ENCODE results near the gene HINFP.
"Not testable (repeated sequence)": the region's sequence is repeated elsewhere in the genome, so short reads cannot be mapped to it uniquely, and the experiment has no call there.

Gene HINFP

DNA sequence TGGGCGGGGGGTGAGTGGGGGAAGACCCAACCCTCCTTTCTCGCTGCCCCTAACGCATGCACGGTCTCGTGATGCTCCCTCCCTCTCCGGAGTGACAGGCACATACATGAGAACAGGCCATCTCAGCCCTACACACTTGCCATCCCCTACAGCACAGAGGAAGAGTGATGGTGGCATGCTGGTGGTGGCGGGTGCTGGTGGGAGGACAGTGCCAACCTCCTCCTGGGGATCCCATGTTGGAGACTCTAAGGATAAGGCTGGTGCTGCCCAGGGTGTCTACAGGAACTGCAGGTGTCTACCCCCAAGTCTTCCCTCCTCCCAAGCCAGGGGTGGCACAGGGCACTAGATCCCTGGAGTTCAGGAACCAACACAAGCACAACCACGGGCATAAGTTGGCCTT, 40.5 kb downstream of the HINFP start:
- Mint-ChIP-seq H3K36me3 (ENCODE audit: insufficient read depth) (peaks cover 3% of the 10 kb centered on the region), H3K27ac (peak overlapping the region in 1 of 2 donors; percentile 9), H3K4me3 (no peak overlapping the region), H3K4me1 (ENCODE audit: low read depth in 2 of 2) (no peaks in the 10 kb centered on the region), H3K9me3 (no peaks in the 10 kb centered on the region), H3K27me3 (no peaks in the 10 kb centered on the region)
- ATAC-seq (replicated peaks): no peak
- no peak for DNase-seq

DNA sequence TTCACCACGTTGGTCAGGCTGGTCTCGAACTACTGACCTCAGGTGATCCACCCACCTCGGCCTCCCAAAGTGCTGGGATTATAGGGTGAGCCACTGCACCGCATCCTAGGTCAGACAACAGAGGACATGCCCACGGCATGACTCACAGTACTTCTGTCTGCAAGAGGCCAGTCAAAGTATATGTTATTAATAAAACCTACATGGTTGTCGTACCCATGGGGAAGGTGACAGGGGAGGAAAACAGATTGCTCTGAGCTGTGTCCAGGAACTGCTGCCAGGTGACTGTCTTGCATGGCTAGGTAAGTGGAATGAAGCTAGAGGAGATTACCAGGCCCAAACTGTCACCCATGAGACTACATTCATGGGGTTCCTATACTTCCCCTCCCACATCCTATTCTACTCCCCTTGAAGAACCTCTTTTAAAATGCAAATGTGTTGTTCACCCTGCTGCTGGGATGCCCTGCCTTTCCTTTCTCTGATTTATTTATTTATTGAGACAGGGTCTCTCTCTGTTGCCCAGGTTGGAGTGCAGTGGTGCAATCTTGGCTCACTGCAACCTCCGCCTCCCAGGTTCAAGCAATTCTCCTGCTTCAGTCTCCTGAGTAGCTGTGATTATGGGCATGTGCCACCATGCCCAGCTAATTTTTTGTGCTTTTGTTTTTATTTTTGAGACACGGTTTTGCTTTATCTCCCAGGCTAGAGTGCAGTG, 45.1 kb downstream of the HINFP start:
- Mint-ChIP-seq H3K4me1 (ENCODE audit: low read depth in 2 of 2) (peaks cover 0 to 3% of the 10 kb centered on the region in 2 donors), H3K27ac (no peak overlapping the region), H3K4me3 (no peak overlapping the region), H3K9me3 (no peaks in the 10 kb centered on the region), H3K36me3 (ENCODE audit: insufficient read depth) (peaks cover 11% of the 10 kb centered on the region), H3K27me3 (no peaks in the 10 kb centered on the region)
- no peak for ATAC-seq (replicated peaks)
- no peak for DNase-seq

DNA sequence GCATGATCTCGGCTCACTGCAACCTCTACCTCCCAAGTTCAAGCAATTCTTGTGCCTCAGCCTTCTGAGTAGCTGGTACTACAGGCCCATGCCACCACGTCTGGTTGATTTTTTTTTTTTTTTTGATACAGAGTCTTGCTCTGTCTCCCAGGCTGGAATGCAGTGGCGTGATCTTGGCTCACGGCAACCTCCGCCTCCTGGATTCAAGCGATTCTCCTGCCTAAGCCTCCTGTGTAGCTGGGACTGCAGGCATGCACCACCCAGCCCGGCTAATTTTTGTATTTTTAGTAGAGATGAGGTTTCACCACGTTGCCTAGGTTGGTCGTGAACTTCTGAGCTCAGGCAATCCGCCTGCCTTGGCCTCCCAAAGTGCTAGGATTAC, 45.7 kb downstream of the HINFP start:
- H3K4me3 Mint-ChIP-seq; ATAC-seq (replicated peaks); DNase-seq; H3K27ac Mint-ChIP-seq; H3K27me3 Mint-ChIP-seq; H3K4me1 Mint-ChIP-seq (ENCODE audit: low read depth in 2 of 2); H3K9me3 Mint-ChIP-seq; H3K36me3 Mint-ChIP-seq (ENCODE audit: insufficient read depth): not testable (repeated sequence)

DNA sequence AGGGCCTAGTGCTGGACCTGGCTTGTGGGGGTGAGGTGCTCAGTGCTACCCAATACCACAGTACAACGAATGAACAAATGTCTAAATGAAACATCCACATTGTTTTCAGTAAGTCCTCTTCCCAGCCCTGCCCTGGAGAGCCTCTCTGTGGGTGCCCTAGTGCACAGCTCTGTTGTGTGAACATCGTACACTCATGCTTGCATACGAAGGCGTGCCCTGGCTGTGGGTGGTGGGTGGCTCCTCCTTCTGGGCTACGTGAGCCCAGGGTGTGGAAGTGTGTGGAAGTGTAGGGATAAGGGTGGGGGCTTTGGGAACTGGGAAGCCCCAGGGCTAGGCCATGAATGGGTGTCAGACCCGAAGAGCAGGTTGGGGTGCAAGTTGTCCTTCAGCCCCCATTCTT, 46.6 kb downstream of the HINFP start:
- Mint-ChIP-seq H3K27ac (peak overlapping the region; percentile 59 to 69), H3K4me3 (peak overlapping the region; percentile 87 to 89)

DNA sequence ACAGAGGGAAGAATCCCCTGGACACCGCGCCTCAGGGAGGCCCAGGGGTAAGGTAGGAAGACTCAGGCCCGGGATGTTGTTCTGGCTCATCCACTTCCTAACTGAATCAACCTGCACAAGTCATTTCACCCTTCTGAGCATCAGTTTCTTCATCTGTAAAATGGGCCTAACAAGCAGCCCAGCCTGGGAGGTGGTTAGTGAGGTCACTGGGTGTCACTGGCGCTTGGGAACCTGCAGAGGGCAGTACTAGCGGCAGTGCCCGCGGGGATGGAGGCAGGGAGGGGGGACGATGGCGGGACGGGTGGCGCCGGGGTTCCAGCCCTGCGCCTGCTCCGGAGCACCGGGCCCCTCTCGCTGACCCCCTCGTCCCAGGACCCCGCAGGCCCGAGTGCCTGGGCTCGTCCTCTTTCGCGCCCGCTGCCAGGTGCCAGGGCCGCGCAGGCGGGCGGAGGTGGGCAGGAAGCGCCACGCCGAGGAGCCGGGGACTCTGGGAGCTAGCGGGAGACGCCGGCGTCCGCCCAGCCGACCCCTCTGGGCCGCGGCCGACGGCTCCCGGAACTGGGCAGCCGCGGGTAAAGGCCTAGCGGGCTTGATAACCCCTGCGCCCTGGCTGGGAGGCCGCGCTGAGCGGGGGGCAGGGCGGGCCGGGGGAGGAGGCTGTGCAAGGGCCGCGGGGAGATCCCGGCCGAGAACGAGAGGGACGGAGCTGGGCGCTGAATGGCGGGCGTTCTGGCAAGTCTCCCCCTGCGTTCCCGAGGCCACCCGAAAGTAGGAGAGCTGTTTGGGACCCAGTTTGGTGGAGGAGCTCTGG, 47.3 kb downstream of the HINFP start, which contains the start of gene NLRX1:
Gene NLRX1, plus strand, starts transcription at position 255 of the 811 bp plus-strand sequence. CDS start 2,679 bp downstream, outside the sequence.
- ATAC-seq (replicated peaks): peak; percentile 98
- peak; percentile 79 to 85 (median 81) for DNase-seq
- Mint-ChIP-seq H3K4me3 (peak within 1 kb of the TSS; percentile 87 to 89), H3K27me3 (no peaks in the 10 kb centered on the region), H3K36me3 (ENCODE audit: insufficient read depth) (peaks cover 8% of the 10 kb centered on the region), H3K4me1 (ENCODE audit: low read depth in 2 of 2) (peaks cover 0 to 3% of the 10 kb centered on the region in 2 donors), H3K27ac (peak within 1 kb of the TSS; percentile 83 to 91), H3K9me3 (no peaks in the 10 kb centered on the region)

More for the DNA sequence above, 46.6 kb downstream of the HINFP start:
- ATAC-seq (replicated peaks): no peak
- Mint-ChIP-seq H3K9me3 (no peaks in the 10 kb centered on the region), H3K27me3 (no peaks in the 10 kb centered on the region), H3K4me1 (ENCODE audit: low read depth in 2 of 2) (peaks cover 0 to 3% of the 10 kb centered on the region in 2 donors), H3K36me3 (ENCODE audit: insufficient read depth) (peaks cover 8% of the 10 kb centered on the region)
- no peak for DNase-seq

DNA sequence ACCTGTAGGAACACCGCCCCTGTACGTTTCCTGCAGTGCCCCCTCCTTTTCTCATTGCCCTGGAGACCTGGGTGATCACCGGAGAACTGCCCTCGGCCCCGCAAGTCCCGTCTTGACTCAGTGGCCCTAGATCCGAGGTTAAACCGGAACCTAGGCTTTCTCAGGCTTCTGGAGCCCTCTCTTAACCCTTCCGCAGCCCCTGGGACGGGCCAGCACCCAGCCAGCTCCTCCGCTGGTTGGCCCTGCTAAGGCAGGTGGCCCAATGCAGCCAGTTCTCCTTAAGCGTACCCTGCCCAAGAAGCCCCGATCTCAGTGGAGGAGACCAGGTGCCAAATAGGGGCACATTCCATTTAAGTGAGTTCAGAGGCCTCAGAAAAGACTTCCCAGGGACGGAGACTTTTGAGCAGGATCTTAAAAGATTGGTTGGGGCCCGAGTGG, 47.9 kb downstream of the HINFP start:
- no peaks in the 10 kb centered on the region for H3K27me3 Mint-ChIP-seq
- H3K36me3 Mint-ChIP-seq (ENCODE audit: insufficient read depth): peaks cover 8% of the 10 kb centered on the region
- peak in 1 of 3 experiments; percentile 13 for DNase-seq
- peaks cover 0 to 3% of the 10 kb centered on the region in 2 donors for H3K4me1 Mint-ChIP-seq (ENCODE audit: low read depth in 2 of 2)
- peak; percentile 5 for ATAC-seq (replicated peaks)
- peak overlapping the region; percentile 87 to 89 for H3K4me3 Mint-ChIP-seq
- H3K27ac Mint-ChIP-seq: peak overlapping the region; percentile 83 to 91
- H3K9me3 Mint-ChIP-seq: no peaks in the 10 kb centered on the region

DNA sequence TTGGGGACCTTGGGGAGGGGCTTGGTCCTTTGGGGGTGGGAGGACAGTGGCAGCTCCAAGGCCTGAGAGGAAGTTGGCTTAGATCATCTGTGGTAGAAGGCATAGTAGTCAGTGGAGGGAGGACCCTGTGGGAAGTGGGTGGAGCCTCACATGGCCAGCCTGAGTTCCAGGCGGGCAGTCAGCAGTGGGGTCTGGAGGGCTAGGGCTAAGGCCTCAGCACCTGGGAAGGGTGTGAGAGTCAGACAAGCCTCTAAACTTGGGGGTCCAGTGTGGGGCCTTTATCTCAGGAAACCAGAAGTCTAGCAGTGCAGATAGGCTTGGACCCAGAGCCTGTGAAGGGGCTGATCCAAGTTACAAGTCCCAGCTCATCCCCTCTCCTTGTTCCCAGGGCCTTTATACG, 51.1 kb downstream of the HINFP start:
- DNase-seq (no peak), ATAC-seq (replicated peaks) (no peak)
- peaks cover 14% of the 10 kb centered on the region for H3K36me3 Mint-ChIP-seq (ENCODE audit: insufficient read depth)
- H3K27ac Mint-ChIP-seq: peak overlapping the region in 1 of 2 donors; percentile 5
- peaks cover 3 to 4% of the 10 kb centered on the region in 2 donors for H3K4me1 Mint-ChIP-seq (ENCODE audit: low read depth in 2 of 2)
- no peaks in the 10 kb centered on the region for H3K9me3 Mint-ChIP-seq
- no peaks in the 10 kb centered on the region for H3K27me3 Mint-ChIP-seq
- no peak overlapping the region for H3K4me3 Mint-ChIP-seq

DNA sequence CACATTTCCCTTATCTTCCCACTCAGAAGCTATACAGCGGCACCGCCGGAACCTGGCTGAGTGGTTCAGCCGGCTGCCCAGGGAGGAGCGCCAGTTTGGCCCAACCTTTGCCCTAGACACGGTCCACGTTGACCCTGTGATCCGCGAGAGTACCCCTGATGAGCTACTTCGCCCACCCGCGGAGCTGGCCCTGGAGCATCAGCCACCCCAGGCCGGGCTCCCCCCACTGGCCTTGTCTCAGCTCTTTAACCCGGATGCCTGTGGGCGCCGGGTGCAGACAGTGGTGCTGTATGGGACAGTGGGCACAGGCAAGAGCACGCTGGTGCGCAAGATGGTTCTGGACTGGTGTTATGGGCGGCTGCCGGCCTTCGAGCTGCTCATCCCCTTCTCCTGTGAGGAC, 52.1 kb downstream of the HINFP start:
- H3K4me3 Mint-ChIP-seq: no peak overlapping the region
- ATAC-seq (replicated peaks): no peak

DNA sequence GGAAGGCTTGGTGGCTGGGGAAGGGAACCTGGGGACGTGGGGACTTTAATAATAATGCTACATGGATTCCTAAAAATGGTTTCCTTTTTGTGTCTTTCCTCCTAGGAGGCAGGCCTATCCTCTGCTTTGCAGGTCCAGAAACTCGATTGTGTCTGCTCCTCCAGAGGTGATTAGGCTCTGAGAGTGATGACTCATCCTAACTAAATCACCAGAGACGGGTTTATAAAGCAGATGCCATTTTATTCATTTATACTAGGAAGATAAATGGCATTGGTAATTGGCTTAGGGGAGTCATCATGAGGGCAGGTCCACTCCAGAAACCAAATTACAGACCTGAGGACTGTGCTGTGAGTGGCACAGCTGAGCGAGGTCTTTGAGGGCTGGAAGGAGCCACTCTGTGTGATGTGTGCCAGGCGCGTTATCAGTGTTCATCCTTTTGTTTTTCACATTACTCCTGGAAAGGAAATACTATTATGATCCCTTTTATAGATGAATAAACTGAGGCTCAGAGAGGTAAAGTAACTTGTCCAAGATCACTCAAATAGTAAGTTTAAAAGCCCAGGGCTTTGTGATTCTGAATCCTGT, 54.2 kb downstream of the HINFP start:
- ATAC-seq (replicated peaks): no peak
- Mint-ChIP-seq H3K27ac (no peak overlapping the region), H3K36me3 (ENCODE audit: insufficient read depth) (peaks cover 18% of the 10 kb centered on the region), H3K4me1 (ENCODE audit: low read depth in 2 of 2) (peaks cover 0 to 4% of the 10 kb centered on the region in 2 donors), H3K9me3 (no peaks in the 10 kb centered on the region), H3K4me3 (no peak overlapping the region), H3K27me3 (no peaks in the 10 kb centered on the region)
- no peak for DNase-seq

More for the DNA sequence above, 52.1 kb downstream of the HINFP start:
- no peaks in the 10 kb centered on the region for H3K9me3 Mint-ChIP-seq
- peaks cover 20% of the 10 kb centered on the region for H3K36me3 Mint-ChIP-seq (ENCODE audit: insufficient read depth)
- peak overlapping the region in 1 of 2 donors; percentile 22 for H3K27ac Mint-ChIP-seq
- no peak for DNase-seq
- peaks cover 3 to 4% of the 10 kb centered on the region in 2 donors for H3K4me1 Mint-ChIP-seq (ENCODE audit: low read depth in 2 of 2)
- H3K27me3 Mint-ChIP-seq: no peaks in the 10 kb centered on the region

DNA sequence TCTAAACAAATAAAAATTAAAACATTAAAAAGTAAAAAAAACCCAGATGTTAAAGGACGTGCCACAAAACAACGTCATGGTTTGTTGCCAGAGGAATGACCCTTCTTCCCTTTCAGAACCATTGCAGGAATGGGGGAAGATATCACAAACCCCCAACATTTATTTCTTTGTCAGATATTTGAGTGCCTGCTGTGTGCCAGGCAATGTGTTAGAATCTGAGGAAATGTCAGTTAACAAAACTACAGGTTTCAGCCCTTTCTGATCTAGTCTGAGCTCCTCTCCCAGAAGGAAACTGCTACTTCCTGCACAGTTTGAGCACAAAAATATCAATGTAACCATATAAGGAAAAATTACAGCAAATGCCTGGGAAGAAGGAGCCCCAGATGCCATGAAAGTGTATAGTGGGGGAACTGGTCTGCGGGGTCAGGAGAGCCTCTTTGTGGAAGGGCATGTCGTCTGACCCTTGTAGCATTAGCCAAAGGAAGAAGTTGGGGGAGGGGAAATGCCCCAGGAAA, 56.8 kb downstream of the HINFP start:
- Mint-ChIP-seq H3K27me3 (no peaks in the 10 kb centered on the region), H3K4me1 (ENCODE audit: low read depth in 2 of 2) (peaks cover 0 to 4% of the 10 kb centered on the region in 2 donors), H3K36me3 (ENCODE audit: insufficient read depth) (peaks cover 17% of the 10 kb centered on the region), H3K4me3 (no peak overlapping the region), H3K27ac (no peak overlapping the region), H3K9me3 (no peaks in the 10 kb centered on the region)
- DNase-seq (no peak), ATAC-seq (replicated peaks) (no peak)

DNA sequence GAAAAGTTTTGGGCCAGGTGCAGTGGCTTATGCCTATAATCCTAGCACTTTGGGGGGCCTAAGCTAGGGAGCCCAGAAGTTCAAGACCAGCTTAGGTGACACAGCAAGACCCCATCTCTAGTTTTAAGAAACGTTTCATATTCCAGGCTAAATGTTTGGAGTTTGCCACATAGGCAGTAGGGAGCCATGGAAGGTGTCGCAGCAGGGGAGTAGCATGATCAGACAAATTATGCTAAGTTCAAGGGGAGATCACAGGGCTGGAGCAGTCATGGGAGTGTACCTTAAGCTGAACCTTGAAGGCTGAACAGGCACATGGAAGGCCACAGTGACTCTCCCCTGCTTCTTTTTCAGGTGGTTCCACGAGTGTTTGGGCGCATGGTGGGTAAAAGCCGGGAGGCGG, 58.0 kb downstream of the HINFP start:
- H3K4me1 Mint-ChIP-seq (ENCODE audit: low read depth in 2 of 2): peaks cover 0 to 4% of the 10 kb centered on the region in 2 donors
- ATAC-seq (replicated peaks): no peak
- no peak overlapping the region for H3K27ac Mint-ChIP-seq

DNA sequence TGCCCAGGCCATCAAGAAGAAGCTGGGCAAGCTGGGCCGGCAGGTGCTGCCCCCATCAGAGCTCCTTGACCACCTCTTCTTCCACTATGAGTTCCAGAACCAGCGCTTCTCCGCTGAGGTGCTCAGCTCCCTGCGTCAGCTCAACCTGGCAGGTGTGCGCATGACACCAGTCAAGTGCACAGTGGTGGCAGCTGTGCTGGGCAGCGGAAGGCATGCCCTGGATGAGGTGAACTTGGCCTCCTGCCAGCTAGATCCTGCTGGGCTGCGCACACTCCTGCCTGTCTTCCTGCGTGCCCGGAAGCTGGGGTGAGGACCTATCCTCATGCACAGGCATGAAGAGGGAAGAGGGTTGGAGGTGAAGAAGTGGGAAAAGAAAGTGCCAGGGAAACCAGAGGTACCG, 58.6 kb downstream of the HINFP start:
- Mint-ChIP-seq H3K4me1 (ENCODE audit: low read depth in 2 of 2) (peaks cover 0 to 4% of the 10 kb centered on the region in 2 donors), H3K9me3 (no peaks in the 10 kb centered on the region), H3K36me3 (ENCODE audit: insufficient read depth) (peaks cover 17% of the 10 kb centered on the region), H3K4me3 (no peak overlapping the region), H3K27ac (peak overlapping the region in 1 of 2 donors; percentile 25), H3K27me3 (no peaks in the 10 kb centered on the region)
- DNase-seq: no peak
- ATAC-seq (replicated peaks): no peak

More for the DNA sequence above, 58.0 kb downstream of the HINFP start:
- Mint-ChIP-seq H3K4me3 (no peak overlapping the region), H3K27me3 (no peaks in the 10 kb centered on the region), H3K9me3 (no peaks in the 10 kb centered on the region), H3K36me3 (ENCODE audit: insufficient read depth) (peaks cover 17% of the 10 kb centered on the region)
- no peak for DNase-seq
